ENCODE data around the gene RRAGA.
A peak's percentile ranks its signal among the peaks of the same experiment; 100 is the strongest.

The RRAGA gene

DNA sequence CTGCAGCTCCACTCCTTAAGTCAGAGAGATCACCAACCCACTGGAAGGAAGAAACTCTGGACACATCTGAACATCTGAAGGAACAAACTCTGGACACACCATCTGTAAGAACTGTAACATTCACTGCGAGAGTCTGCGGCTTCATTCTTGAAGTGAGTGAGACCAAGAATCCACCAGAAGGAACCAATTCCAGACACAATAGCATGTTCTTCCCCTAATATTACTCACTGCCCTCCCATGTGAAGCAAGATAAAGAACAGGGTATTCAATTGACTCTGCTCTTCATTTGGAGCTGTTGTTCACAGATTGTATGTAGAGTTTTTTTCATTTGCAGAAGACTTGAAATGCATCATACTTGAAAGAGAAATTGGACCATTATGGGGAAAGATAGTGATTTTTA lies 27.0 kb upstream of the RRAGA start:
- in situ Hi-C loops (cut with HindIII; ENCODE audit: low sequenced_read_pairs) = no loop called here
- no peak for DNase-seq (ENCODE audit: low read depth, low spot score)
- no peak overlapping the region for H3K4me3 ChIP-seq (ENCODE audit: low read depth, low read length)
- no peak for TF ChIP-seq CTCF (IDR thresholded peaks at IDR 0.05; ENCODE audit: low read depth, low read length)

- no peak for DNase-seq (ENCODE audit: low read depth, low spot score)
- TF ChIP-seq CTCF (IDR thresholded peaks at IDR 0.05; ENCODE audit: low read depth, low read length) = no peak
- no peak overlapping the region for H3K4me3 ChIP-seq (ENCODE audit: low read depth, low read length)
- in situ Hi-C loops (cut with HindIII; ENCODE audit: low sequenced_read_pairs) = no loop called here
Measured at GRCh38 chr9:19023078-19023477, 26.1 kb upstream of the RRAGA start.

DNA sequence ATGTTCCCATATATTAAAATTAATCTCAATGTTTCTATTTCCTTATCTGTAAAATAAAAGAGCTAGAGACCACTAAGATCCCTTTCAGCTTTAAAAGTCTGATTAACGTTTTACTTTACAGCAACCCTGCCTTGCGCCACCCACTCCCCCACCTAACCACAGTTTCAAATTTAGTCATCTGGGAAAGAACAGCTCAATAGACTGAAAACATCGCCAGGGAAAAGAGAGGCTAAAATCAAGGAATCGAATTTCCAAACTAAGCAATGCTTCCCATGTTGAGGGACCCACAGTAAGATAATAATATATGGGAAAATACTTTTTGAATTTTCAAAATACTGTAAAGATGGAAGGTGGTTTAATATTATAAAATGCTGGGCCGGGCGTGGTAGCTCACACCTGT lies 22.9 kb upstream of the RRAGA start:
- H3K4me3 ChIP-seq (ENCODE audit: low read depth, low read length) = no peak overlapping the region
- no peak for DNase-seq (ENCODE audit: low read depth, low spot score)
- no peak for TF ChIP-seq CTCF (IDR thresholded peaks at IDR 0.05; ENCODE audit: low read depth, low read length)
- in situ Hi-C loops (cut with HindIII; ENCODE audit: low sequenced_read_pairs) = no loop called here

DNA sequence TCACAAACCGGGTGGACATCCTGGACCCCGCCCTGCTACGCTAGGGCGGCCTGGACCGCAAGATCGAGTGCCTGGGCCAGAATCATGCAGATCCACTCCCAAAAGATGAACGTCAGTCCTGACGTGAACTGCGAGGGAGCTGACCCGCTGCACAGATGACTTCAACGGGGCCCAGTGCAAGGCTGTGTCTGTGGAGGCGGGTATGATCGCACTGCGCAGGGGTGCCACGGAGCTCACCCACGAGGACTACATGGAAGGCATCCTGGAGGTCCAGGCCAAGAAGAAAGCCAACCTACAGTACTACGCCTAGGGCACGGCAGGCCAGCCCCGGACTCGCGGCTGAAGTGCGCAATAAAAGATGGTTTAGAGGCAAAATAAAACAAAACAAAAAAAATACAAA lies 21.4 kb upstream of the RRAGA start:
- DNase-seq (ENCODE audit: low read depth, low spot score) = no peak
- in situ Hi-C loops (cut with HindIII; ENCODE audit: low sequenced_read_pairs) = no loop called here
- TF ChIP-seq CTCF (IDR thresholded peaks at IDR 0.05; ENCODE audit: low read depth, low read length) = no peak
- H3K4me3 ChIP-seq (ENCODE audit: low read depth, low read length) = no peak overlapping the region

- peak; percentile 75 for DNase-seq (ENCODE audit: low read depth, low spot score)
- TF ChIP-seq CTCF (IDR thresholded peaks at IDR 0.05; ENCODE audit: low read depth, low read length) = peak; percentile 54
- in situ Hi-C loops (cut with HindIII; ENCODE audit: low sequenced_read_pairs) = no loop called here
- H3K4me3 ChIP-seq (ENCODE audit: low read depth, low read length) = no peak overlapping the region
Measured at GRCh38 chr9:19028835-19029451, 20.3 kb upstream of the RRAGA start.

DNA sequence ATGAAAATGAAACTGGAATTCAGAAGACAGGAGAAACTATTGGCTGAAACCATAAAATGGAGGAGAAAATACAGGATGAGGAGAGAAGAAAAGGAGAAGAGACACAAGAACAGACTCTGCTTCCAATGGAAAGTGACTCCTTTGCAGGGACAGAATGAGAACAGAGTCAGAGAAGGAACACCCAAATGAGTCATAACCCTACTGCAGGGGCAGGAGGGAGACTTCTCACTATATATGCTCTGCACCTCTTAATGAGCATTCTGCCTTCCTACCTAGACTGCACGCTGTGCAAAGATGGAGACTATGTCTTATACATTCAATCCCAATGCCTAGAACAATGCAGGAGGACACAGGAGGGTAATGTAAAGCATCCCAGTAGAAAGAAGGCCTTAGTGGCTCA lies 18.3 kb upstream of the RRAGA start:
- no peak for TF ChIP-seq CTCF (IDR thresholded peaks at IDR 0.05; ENCODE audit: low read depth, low read length)
- no peak overlapping the region for H3K4me3 ChIP-seq (ENCODE audit: low read depth, low read length)
- in situ Hi-C loops (cut with HindIII; ENCODE audit: low sequenced_read_pairs) = no loop called here
- no peak for DNase-seq (ENCODE audit: low read depth, low spot score)

DNA sequence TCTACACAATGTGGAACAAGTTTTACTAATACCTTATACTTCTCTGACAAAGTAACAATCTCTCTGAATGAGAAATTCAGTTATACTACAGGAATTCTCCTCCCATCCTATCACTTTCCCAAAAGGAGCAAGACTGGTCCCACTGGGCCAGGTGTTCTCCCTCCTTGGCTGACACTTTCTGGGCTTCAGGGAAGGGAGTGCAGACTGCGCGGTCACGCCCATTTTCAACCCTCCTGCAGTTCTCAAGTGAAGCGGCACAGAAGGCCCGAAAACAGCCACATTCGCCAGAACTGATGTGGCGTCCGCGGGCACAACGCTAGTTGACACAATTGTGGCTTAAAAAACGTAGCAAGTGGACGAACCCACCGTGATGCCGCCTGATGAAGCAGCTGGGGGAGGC lies 16.8 kb upstream of the RRAGA start:
- no peak overlapping the region for H3K4me3 ChIP-seq (ENCODE audit: low read depth, low read length)
- DNase-seq (ENCODE audit: low read depth, low spot score) = no peak
- TF ChIP-seq CTCF (IDR thresholded peaks at IDR 0.05; ENCODE audit: low read depth, low read length) = no peak
- in situ Hi-C loops (cut with HindIII; ENCODE audit: low sequenced_read_pairs) = no loop called here
